ENCODE measurements around the gene ATAD3C. TPM values are rescaled to one million over a fixed set of nuclear protein-coding genes. Genes with fewer than 3 reads are reported as not detected.

Gene ATAD3C
- total and polyA plus RNA-seq, 2 donors (not counting 3 experiments of a cell fraction or from before 2014, with no cell fraction given): 0.01 TPM; not detected in 1

DNA sequence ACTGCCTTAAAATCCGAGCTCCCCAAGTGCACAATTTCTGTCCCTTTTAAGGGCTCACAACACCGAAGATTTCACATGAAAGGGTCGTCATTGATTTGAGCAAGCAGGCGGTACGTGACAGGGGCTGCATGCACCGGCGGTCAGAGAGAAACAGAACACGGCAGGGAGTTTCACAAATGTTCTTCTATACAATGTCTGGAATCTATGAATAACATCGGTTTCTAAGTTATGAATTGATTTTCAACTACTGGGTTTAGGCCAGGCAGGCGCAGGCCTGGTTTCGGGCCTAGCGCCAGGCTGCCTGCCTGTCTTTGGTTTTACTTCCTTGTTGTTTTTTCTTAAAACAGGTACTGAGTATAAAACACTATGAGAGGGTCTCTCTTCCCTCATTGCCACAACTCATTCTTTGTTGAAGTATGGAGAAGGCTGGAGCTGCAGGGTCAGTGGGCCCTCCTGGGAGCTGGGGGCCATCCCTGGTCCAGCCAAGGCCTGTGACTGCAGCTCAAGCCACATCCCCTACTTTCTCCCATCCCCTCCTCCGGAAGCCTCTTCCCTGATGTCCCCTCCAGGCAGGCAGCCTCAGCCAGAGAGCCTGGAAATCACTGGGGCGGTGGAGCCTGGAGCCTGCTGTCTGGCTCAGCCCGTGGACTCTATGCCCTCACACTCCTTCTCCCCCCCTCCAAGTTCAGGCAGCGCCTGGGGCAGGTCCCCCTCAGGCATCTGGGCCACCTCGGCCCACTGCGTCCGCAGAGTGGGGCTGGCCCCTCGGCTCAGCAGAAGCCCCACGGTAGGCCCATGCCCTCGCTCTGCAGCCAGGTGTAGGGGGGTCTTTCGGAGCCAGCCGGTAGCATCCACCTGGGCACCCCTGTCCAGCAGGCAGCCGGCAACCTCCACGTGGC is 30.8 kb upstream of the ATAD3C start:
- Histone ChIP-seq H3K9ac (replicated peaks; ENCODE audit: extremely low read depth, insufficient read depth, low read length) (no peak overlapping the region), H3K27me3 (ENCODE audit: control insufficient read depth in 2 of 2, insufficient read depth in 2 of 2, low read length in 2 of 2) (no peaks in the 10 kb centered on the region), H3K4me2 (ENCODE audit: insufficient read depth, low read length) (no peak overlapping the region), H3K4me1 (ENCODE audit: control insufficient read depth, extremely low read depth, insufficient read depth, low read length) (peaks cover 3% of the 10 kb centered on the region), H3K79me2 (ENCODE audit: control insufficient read depth, insufficient read depth, low read length) (no peaks in the 10 kb centered on the region), H3K27ac (ENCODE audit: insufficient read depth, low read depth, low read length) (no peak overlapping the region), H4K20me1 (replicated peaks; ENCODE audit: control insufficient read depth, extremely low read depth, insufficient read depth, low read length) (no peaks in the 10 kb centered on the region), H3K9me1 (replicated peaks; ENCODE audit: control insufficient read depth, extremely low read depth, insufficient read depth, low read length) (no peaks in the 10 kb centered on the region), H2AFZ (ENCODE audit: low read depth, low read length) (no peak overlapping the region), H3K4me3 (replicated peaks in 1 of 3; ENCODE audit: insufficient read depth in 1 of 3, low read depth in 1 of 3, low read length in 3 of 3) (no peak overlapping the region), H3K9me3 (replicated peaks; ENCODE audit: control insufficient read depth, insufficient read depth, low read length) (no peaks in the 10 kb centered on the region), H3K36me3 (ENCODE audit: control insufficient read depth in 2 of 2, extremely low read depth in 1 of 2, insufficient read depth in 2 of 2, low read length in 2 of 2) (no peaks in the 10 kb centered on the region)
- DNase-seq (ENCODE audit: low read depth, low spot score) (no peak), FAIRE-seq (no peak)
- dilution Hi-C loops (cut with MboI; ENCODE audit: extremely low pct_ligation_motif_present, low sequenced_read_pairs) (no loop called here), intact Hi-C loops (cut with micrococcal nuclease) (no loop called here)
- no TSS peak for BruUV-seq (replicated peaks)
- ChIA-PET POLR2A (no interaction called here), CTCF (interaction anchor here (1.2 kb wide), 1 partner anchor 16 kb away, joined by 4 read pairs; no protein-coding TSS in a partner anchor)
- TF ChIP-seq, protein P1, sequence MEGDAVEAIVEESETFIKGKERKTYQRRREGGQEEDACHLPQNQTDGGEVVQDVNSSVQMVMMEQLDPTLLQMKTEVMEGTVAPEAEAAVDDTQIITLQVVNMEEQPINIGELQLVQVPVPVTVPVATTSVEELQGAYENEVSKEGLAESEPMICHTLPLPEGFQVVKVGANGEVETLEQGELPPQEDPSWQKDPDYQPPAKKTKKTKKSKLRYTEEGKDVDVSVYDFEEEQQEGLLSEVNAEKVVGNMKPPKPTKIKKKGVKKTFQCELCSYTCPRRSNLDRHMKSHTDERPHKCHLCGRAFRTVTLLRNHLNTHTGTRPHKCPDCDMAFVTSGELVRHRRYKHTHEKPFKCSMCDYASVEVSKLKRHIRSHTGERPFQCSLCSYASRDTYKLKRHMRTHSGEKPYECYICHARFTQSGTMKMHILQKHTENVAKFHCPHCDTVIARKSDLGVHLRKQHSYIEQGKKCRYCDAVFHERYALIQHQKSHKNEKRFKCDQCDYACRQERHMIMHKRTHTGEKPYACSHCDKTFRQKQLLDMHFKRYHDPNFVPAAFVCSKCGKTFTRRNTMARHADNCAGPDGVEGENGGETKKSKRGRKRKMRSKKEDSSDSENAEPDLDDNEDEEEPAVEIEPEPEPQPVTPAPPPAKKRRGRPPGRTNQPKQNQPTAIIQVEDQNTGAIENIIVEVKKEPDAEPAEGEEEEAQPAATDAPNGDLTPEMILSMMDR (IDR thresholded peaks at IDR 0.05; ENCODE audit: extremely low read depth in 1 of 2, insufficient read depth in 1 of 2, low read depth in 1 of 2, low read length in 2 of 2): no peak

DNA sequence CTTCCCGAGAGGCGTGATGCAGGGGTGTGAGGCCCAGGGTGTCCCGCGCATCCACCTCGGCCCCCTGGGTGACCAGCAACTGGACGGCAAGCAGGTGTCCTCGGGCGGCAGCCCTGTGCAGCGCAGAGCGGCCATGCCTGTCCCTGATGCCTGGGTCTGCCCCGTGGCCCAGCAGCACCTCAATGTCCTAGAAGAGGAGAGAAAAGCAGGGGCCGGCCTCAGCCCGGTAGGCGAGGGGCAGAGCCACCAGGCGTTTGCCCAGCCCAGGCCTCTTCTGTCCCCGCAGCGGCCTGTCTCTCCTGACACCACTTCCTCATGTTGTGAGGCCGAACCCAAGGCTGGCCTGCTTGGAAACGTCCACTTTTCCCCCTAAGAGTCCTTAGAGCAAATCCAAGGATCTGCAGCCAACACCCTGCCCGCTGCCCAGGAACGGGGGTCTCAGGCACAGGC is 30.1 kb upstream of the ATAD3C start:
- Histone ChIP-seq H3K4me3 (replicated peaks in 1 of 3; ENCODE audit: insufficient read depth in 1 of 3, low read depth in 1 of 3, low read length in 3 of 3) (no peak overlapping the region), H3K9me3 (replicated peaks; ENCODE audit: control insufficient read depth, insufficient read depth, low read length) (no peaks in the 10 kb centered on the region), H3K36me3 (ENCODE audit: control insufficient read depth in 2 of 2, extremely low read depth in 1 of 2, insufficient read depth in 2 of 2, low read length in 2 of 2) (no peaks in the 10 kb centered on the region), H2AFZ (ENCODE audit: low read depth, low read length) (peak overlapping the region; percentile 71), H4K20me1 (replicated peaks; ENCODE audit: control insufficient read depth, extremely low read depth, insufficient read depth, low read length) (no peaks in the 10 kb centered on the region), H3K4me2 (ENCODE audit: insufficient read depth, low read length) (no peak overlapping the region), H3K4me1 (ENCODE audit: control insufficient read depth, extremely low read depth, insufficient read depth, low read length) (peaks cover 3% of the 10 kb centered on the region), H3K27me3 (ENCODE audit: control insufficient read depth in 2 of 2, insufficient read depth in 2 of 2, low read length in 2 of 2) (no peaks in the 10 kb centered on the region), H3K9me1 (replicated peaks; ENCODE audit: control insufficient read depth, extremely low read depth, insufficient read depth, low read length) (no peaks in the 10 kb centered on the region), H3K79me2 (ENCODE audit: control insufficient read depth, insufficient read depth, low read length) (no peaks in the 10 kb centered on the region), H3K9ac (replicated peaks; ENCODE audit: extremely low read depth, insufficient read depth, low read length) (no peak overlapping the region), H3K27ac (ENCODE audit: insufficient read depth, low read depth, low read length) (no peak overlapping the region)
- no peak for TF ChIP-seq JUN (IDR thresholded peaks at IDR 0.05; ENCODE audit: borderline replicate concordance, insufficient read depth, insufficient read length, low read depth)
- no peak for TF ChIP-seq GATA2 (IDR thresholded peaks at IDR 0.05; ENCODE audit: insufficient read depth, insufficient read length, low read depth, low read length)
- no peak for TF ChIP-seq EZH2 (IDR thresholded peaks at IDR 0.05; ENCODE audit: borderline replicate concordance, low read depth, low read length, severe bottlenecking)
- TF ChIP-seq, protein P1 (IDR thresholded peaks at IDR 0.05; ENCODE audit: extremely low read depth in 1 of 2, insufficient read depth in 1 of 2, low read depth in 1 of 2, low read length in 2 of 2): no peak
- TF ChIP-seq POLR2A (IDR thresholded peaks at IDR 0.05; ENCODE audit: low read depth, low read length): no peak
- TF ChIP-seq MYC (IDR thresholded peaks at IDR 0.05; ENCODE audit: low read depth, low read length): no peak
- TF ChIP-seq, protein P2, sequence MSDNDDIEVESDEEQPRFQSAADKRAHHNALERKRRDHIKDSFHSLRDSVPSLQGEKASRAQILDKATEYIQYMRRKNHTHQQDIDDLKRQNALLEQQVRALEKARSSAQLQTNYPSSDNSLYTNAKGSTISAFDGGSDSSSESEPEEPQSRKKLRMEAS (IDR thresholded peaks at IDR 0.05; ENCODE audit: insufficient read depth, insufficient read length): no peak
- TF ChIP-seq FOS (IDR thresholded peaks at IDR 0.05; ENCODE audit: borderline replicate concordance, insufficient read depth, low read length): no peak
- no peak for TF ChIP-seq POLR2AphosphoS5 (IDR thresholded peaks at IDR 0.05; ENCODE audit: insufficient read depth, low read depth, low read length)
- ChIA-PET POLR2A (no interaction called here), CTCF (interaction anchor here (1.0 to 2.2 kb wide), 3 partner anchors 11 to 21 kb away, joined by 5 to 11 read pairs (median 5); no protein-coding TSS in a partner anchor)
- BruUV-seq (replicated peaks): no TSS peak
- dilution Hi-C loops (cut with MboI; ENCODE audit: extremely low pct_ligation_motif_present, low sequenced_read_pairs): no loop called here
- DNase-seq (ENCODE audit: low read depth, low spot score) (no peak), FAIRE-seq (no peak)
- intact Hi-C loops (cut with micrococcal nuclease): no loop called here

All from endothelial cell of umbilical vein (primary cell).